ENCODE results near the gene FRAT2. TPM values are rescaled to one million over a fixed set of nuclear protein-coding genes. Genes with fewer than 3 reads are reported as not detected.

The FRAT2 gene
- total RNA-seq, 1 donor from 2014 or later = 10.9 TPM

DNA sequence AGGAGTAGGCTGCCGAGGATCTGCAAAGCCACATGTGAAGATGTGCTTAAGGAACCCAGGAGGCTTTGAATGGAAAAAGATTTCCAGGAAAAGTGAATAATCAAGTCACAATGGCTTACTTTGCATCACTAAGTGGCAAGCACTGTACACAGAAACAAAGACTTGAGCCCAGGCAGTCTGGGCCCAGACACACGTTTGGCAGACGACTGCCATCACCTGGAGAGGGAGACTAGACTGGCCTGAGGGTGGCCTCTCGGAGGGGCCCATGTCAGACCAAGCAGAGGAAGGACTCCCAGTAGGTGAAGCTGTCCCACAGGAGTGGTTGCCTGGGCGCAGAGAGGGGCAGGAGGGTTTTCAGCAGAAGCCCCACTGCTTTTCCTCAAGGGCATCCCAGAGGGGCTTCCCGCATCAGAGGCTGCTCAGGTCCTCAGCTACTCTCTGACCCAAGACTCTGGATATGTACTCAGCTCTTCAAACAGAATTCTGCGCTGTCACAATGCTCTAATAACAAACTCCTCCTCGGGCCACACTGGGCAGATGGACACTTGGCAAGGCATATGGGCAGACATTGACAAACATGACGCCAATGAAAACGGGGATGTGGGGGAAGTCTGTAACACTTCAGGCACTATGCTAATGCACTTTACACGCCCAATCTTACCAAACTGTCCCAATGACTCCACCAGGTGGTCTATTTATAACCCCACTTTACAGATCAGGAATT is 27.9 kb upstream of the FRAT2 start:
- ChIA-PET POLR2A (no interaction called here), CTCF (no interaction called here)
- ATAC-seq (ENCODE audit: low read depth) (no peak), DNase-seq (no peak)
- H3K27ac Mint-ChIP-seq = no peak overlapping the region
- H3K4me3 Mint-ChIP-seq = no peak overlapping the region
- TF ChIP-seq, protein P1, sequence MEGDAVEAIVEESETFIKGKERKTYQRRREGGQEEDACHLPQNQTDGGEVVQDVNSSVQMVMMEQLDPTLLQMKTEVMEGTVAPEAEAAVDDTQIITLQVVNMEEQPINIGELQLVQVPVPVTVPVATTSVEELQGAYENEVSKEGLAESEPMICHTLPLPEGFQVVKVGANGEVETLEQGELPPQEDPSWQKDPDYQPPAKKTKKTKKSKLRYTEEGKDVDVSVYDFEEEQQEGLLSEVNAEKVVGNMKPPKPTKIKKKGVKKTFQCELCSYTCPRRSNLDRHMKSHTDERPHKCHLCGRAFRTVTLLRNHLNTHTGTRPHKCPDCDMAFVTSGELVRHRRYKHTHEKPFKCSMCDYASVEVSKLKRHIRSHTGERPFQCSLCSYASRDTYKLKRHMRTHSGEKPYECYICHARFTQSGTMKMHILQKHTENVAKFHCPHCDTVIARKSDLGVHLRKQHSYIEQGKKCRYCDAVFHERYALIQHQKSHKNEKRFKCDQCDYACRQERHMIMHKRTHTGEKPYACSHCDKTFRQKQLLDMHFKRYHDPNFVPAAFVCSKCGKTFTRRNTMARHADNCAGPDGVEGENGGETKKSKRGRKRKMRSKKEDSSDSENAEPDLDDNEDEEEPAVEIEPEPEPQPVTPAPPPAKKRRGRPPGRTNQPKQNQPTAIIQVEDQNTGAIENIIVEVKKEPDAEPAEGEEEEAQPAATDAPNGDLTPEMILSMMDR (IDR thresholded peaks at IDR 0.05) = no peak
- peaks cover 34% of the 10 kb centered on the region for H3K4me1 Mint-ChIP-seq
- no peaks in the 10 kb centered on the region for H3K27me3 Mint-ChIP-seq
- H3K36me3 Mint-ChIP-seq (ENCODE audit: low read depth) = peaks cover 87% of the 10 kb centered on the region
- intact Hi-C loops (cut with micrococcal nuclease) = loop anchor here (5.0 kb wide), 1 partner anchor 290 kb away; no protein-coding TSS in a partner anchor
- H3K9me3 Mint-ChIP-seq = no peaks in the 10 kb centered on the region

DNA sequence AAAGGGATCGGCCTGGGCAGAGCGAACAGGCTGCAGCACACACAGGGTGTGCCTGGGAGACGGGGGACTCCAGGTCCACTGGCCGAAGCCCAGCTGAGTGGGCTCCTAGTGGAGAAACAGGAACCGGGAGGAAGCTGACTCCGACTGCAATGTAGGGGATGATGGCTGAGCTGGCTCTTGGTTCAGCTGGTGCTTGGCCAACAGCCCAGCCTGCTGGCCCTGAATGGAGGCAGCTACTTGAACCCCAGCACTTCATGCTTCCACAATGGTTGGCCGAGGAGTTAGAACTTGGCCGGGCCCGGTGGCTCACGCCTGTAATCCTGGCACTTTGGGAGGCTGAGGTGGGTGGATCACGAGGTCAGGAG is 27.0 kb upstream of the FRAT2 start:
- Mint-ChIP-seq H3K27me3 (no peaks in the 10 kb centered on the region), H3K4me3 (no peak overlapping the region), H3K27ac (no peak overlapping the region), H3K4me1 (peaks cover 24% of the 10 kb centered on the region), H3K9me3 (no peaks in the 10 kb centered on the region), H3K36me3 (ENCODE audit: low read depth) (peaks cover 86% of the 10 kb centered on the region)
- ATAC-seq (ENCODE audit: low read depth) = no peak
- POLR2A ChIA-PET = no interaction called here
- TF ChIP-seq, protein P1 (IDR thresholded peaks at IDR 0.05) = no peak
- no peak for DNase-seq
- CTCF ChIA-PET = no interaction called here
- intact Hi-C loops (cut with micrococcal nuclease) = loop anchor here (5.0 kb wide), 1 partner anchor 289 kb away; no protein-coding TSS in a partner anchor

DNA sequence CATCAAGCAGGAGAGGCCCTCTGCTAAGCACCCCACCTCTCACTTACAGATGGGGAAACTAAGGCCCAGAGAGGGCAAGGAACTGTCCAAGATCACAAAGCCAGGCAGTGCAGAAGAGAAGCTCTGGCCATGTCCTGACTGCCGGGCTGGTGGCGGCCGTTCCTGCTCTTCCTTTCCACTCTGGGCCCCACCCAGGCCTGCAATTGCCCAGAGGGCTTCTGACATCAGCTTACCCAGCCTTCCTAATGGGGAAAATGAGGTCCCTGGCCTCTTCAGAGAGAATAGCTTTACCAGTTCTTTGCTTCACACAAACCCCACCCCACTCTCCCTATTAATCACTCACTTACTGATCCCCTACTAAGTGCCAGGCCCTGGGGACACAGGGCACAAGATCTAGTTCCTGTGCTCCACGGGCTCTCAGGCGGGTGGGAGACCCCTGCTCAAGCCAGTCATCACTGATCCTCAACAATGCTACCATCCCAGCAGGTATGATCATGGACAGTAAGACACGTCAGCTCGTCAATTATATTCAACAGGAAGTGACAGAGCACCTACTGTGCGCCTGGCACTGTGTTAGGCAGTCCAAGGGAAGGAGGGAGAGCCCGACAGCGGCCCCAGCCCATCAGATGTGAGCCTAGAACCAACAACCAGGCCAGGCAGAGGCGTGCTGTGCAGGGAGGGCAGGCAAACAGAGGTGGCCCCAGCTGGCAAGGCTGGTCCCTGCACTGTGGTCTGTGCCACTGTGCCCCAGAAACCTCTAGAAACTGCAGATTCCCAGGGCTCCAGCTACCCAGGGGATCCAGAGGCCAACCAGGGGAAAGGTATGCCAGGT is 26.4 kb upstream of the FRAT2 start:
- ChIA-PET CTCF (no interaction called here), POLR2A (no interaction called here)
- TF ChIP-seq, protein P1 (IDR thresholded peaks at IDR 0.05) = no peak
- no peak overlapping the region for H3K4me3 Mint-ChIP-seq
- no peaks in the 10 kb centered on the region for H3K9me3 Mint-ChIP-seq
- no peak for ATAC-seq (ENCODE audit: low read depth)
- intact Hi-C loops (cut with micrococcal nuclease) = loop anchor here (5.0 kb wide), 1 partner anchor 289 kb away; no protein-coding TSS in a partner anchor
- H3K27me3 Mint-ChIP-seq = no peaks in the 10 kb centered on the region
- H3K27ac Mint-ChIP-seq = no peak overlapping the region
- peaks cover 86% of the 10 kb centered on the region for H3K36me3 Mint-ChIP-seq (ENCODE audit: low read depth)
- H3K4me1 Mint-ChIP-seq = peaks cover 18% of the 10 kb centered on the region
- no peak for DNase-seq

DNA sequence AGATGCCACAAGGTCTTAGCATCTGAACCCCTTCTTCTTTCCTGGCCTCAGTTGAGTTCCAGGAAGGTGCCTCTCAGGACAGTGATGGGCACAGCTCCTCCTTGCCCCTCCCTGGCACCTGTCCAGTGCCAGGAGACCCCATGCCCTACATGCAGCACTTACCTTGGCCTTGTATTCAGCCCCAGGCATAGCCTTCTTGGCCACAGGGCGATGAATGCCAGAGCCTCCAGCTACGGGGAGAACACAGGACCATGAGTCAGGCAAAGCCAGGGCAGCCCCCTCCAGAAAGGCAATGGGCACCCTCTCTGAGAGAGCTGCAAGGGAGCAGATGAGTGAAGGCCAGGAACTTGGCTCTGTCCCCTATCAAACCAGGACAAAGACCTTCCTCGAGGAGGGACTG is 24.3 kb upstream of the FRAT2 start:
- no peak overlapping the region for H3K27ac Mint-ChIP-seq
- no peaks in the 10 kb centered on the region for H3K9me3 Mint-ChIP-seq
- intact Hi-C loops (cut with micrococcal nuclease) = no loop called here
- H3K4me1 Mint-ChIP-seq = no peaks in the 10 kb centered on the region
- no peaks in the 10 kb centered on the region for H3K27me3 Mint-ChIP-seq
- no peak for DNase-seq
- CTCF ChIA-PET = interaction anchor here (1.4 kb wide), 1 partner anchor 80 kb away, joined by 3 read pairs; no protein-coding TSS in a partner anchor
- ATAC-seq (ENCODE audit: low read depth) = no peak
- TF ChIP-seq, protein P1 (IDR thresholded peaks at IDR 0.05) = no peak
- H3K4me3 Mint-ChIP-seq = no peak overlapping the region
- H3K36me3 Mint-ChIP-seq (ENCODE audit: low read depth) = peaks cover 73% of the 10 kb centered on the region
- POLR2A ChIA-PET = no interaction called here

DNA sequence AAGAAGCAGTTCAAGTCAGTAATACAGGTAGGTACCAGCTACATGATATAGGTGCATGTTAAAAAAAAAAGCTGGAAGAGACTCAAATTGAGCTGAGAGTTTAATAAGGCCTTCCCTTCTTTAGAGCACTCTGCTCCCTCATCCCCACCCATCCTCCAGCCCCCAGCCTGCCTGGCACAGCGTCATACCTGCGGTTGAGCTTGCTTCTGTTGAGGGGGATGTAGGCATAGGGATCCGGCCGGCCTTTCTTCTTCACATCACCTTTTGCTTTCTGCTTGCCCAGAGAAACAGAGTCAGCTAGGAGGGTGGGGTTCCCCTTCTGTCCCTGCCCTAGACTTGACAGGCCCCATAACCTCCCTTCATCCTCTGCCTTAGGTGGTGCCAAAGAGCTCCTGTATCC is 23.8 kb upstream of the FRAT2 start:
- Mint-ChIP-seq H3K27ac (no peak overlapping the region), H3K27me3 (no peaks in the 10 kb centered on the region), H3K9me3 (no peaks in the 10 kb centered on the region), H3K36me3 (ENCODE audit: low read depth) (peaks cover 68% of the 10 kb centered on the region), H3K4me1 (no peaks in the 10 kb centered on the region), H3K4me3 (no peak overlapping the region)
- CTCF ChIA-PET = interaction anchor here (1.4 kb wide), 1 partner anchor 80 kb away, joined by 3 read pairs; no protein-coding TSS in a partner anchor
- TF ChIP-seq, protein P1 (IDR thresholded peaks at IDR 0.05) = no peak
- intact Hi-C loops (cut with micrococcal nuclease) = no loop called here
- ATAC-seq (ENCODE audit: low read depth) (no peak), DNase-seq (no peak)
- POLR2A ChIA-PET = no interaction called here
